ENCODE data around the gene PHPT1. TPM values are rescaled to one million over a fixed set of nuclear protein-coding genes. Genes with fewer than 3 reads are reported as not detected.

PHPT1 gene
- total and polyA plus RNA-seq, 2 of the 8 experiments (the other 6 are each of a cell fraction or from before 2014, with no cell fraction given) = 109 to 226 TPM

- TF ChIP-seq JUND (IDR thresholded peaks at IDR 0.05; ENCODE audit: low read length) (no peak), FOSL1 (IDR thresholded peaks at IDR 0.05; ENCODE audit: insufficient read depth, low read depth, low read length) (no peak), CBX5 (IDR thresholded peaks at IDR 0.05; ENCODE audit: low read depth, low read length) (no peak), E2F6 (IDR thresholded peaks at IDR 0.05) (no peak)
Observed at GRCh38 chr9:136805207-136805740, 43.9 kb upstream of the PHPT1 start (continued).
